BE2C (cell line): ENCODE measurements around the gene PGLYRP4.

ENCODE experiments used
- DNase-seq: peaks from one replicate; pipeline ENCODE4 v3.0.0-alpha.2; 2020
- H3K27me3 ChIP-seq: fragments of 250-450 bp; sonication (Bioruptor Pico); 2 replicates; pipeline ENCODE4 v1.5.1; 2020; ENCODE audit warnings: mild to moderate bottlenecking
- H3K36me3 ChIP-seq: fragments of 250-450 bp; sonication (Bioruptor Pico); 2 replicates; pipeline ENCODE4 v1.5.1; 2020; ENCODE audit warnings: mild to moderate bottlenecking
- H3K4me1 ChIP-seq: fragments of 250-450 bp; sonication (Bioruptor Pico); 2 replicates; pipeline ENCODE4 v1.5.1; 2020
- H3K4me3 ChIP-seq: 2 replicates; pipeline ENCODE4 v1.5.1; 2011; ENCODE audit warnings: low read depth, low read length
- H3K9me3 ChIP-seq: fragments of 250-450 bp; sonication (Bioruptor Pico); 2 replicates; pipeline ENCODE4 v1.5.1; 2020
- TF ChIP-seq, protein P1 (sequence below): IDR thresholded peaks from 2 replicates; pipeline ENCODE4 v1.5.1; 2012; ENCODE audit warnings: mild to moderate bottlenecking, low read depth, low read length

PGLYRP4 gene

DNA sequence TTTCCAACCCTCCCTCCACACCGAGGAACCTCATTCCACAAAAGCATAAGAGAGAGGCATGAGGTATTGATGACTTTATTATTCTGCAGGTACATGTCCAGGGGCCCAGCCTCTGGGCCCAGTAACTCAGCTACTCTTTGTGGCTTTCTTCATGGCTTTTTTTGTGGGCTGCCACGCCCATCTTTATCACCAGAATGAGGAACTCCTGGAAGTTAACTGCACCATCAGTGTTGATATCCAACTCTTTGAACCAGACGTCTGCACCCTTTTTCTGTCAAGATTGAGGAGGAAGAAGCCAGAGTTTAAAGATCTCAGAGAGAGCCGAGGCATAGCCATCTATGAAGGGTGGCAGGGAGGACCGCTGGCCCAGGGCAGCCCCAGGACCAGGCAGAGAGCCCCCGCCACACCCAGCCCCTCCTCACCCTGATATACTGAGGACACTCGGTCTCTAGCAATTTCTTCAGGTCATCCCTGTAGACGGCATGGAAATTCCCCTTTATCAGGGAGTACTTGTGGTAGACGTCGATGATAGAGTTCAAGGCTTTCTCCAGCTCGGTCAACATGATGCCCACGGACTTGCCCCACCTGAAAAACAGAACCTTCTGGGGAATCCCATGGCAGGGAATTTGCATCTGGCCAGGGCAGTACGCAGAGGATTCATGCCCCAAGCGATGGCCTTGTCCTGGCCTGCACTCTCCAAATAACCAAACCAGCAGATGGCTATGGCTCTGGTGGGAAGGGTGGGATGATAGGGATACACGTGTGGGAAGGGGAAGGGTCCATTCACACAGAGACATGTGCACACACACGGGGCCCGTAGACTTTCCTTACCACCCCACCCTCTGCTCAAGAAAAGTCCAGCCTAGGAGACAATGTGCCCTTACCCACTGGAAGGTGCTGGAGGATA, 41.6 kb upstream of the PGLYRP4 start:
- peaks cover 8% of the 10 kb centered on the region for H3K27me3 ChIP-seq
- no peaks in the 10 kb centered on the region for H3K36me3 ChIP-seq
- DNase-seq, result no peak
- no peaks in the 10 kb centered on the region for H3K4me1 ChIP-seq
- no peak overlapping the region for H3K4me3 ChIP-seq
- no peaks in the 10 kb centered on the region for H3K9me3 ChIP-seq
- TF ChIP-seq, protein P1, sequence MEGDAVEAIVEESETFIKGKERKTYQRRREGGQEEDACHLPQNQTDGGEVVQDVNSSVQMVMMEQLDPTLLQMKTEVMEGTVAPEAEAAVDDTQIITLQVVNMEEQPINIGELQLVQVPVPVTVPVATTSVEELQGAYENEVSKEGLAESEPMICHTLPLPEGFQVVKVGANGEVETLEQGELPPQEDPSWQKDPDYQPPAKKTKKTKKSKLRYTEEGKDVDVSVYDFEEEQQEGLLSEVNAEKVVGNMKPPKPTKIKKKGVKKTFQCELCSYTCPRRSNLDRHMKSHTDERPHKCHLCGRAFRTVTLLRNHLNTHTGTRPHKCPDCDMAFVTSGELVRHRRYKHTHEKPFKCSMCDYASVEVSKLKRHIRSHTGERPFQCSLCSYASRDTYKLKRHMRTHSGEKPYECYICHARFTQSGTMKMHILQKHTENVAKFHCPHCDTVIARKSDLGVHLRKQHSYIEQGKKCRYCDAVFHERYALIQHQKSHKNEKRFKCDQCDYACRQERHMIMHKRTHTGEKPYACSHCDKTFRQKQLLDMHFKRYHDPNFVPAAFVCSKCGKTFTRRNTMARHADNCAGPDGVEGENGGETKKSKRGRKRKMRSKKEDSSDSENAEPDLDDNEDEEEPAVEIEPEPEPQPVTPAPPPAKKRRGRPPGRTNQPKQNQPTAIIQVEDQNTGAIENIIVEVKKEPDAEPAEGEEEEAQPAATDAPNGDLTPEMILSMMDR, result no peak

DNA sequence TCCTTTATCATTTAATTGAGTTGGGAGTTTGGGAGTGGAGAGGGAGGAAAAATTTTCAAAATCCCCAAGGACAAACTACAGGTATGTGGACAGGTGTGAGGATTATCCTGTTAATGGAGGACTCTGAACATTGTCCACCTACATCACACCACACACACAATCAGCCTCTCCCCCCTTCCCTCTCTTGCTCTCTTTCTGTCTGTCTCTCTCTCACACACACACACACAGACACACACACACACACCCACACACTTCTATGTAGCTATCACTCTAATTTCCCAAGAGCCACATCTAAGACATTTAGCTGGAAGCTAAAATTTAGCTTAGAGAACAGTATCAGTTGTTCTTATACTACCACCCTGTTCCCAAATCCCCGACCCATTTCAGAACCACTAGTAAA, 40.8 kb upstream of the PGLYRP4 start:
- no peak for DNase-seq
- TF ChIP-seq, protein P1, result no peak
- Histone ChIP-seq H3K36me3 (no peaks in the 10 kb centered on the region), H3K4me3 (no peak overlapping the region), H3K9me3 (no peaks in the 10 kb centered on the region), H3K4me1 (no peaks in the 10 kb centered on the region), H3K27me3 (peaks cover 8% of the 10 kb centered on the region)

DNA sequence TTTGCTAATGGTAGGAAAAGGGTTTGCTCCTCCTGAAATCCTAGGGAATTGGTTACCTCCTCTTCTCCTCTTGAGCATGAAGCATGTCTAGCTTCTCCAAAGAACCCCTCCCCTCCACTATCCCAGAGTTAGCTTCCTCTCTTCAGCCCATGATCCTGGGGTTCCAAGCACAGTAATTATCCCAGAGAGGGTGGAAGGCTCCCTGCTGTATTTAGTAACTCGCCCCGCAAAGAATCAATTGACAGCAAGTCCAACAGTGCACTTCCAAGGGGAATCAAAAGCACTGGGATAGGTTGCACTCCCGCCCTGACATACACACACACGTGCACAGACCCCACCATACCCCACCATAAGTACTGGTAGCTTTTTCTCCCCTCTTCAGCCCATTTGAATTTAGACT, 39.1 kb upstream of the PGLYRP4 start:
- TF ChIP-seq, protein P1, result no peak
- Histone ChIP-seq H3K27me3 (peaks cover 8% of the 10 kb centered on the region), H3K4me1 (no peaks in the 10 kb centered on the region), H3K9me3 (no peaks in the 10 kb centered on the region), H3K36me3 (no peaks in the 10 kb centered on the region), H3K4me3 (no peak overlapping the region)
- no peak for DNase-seq

DNA sequence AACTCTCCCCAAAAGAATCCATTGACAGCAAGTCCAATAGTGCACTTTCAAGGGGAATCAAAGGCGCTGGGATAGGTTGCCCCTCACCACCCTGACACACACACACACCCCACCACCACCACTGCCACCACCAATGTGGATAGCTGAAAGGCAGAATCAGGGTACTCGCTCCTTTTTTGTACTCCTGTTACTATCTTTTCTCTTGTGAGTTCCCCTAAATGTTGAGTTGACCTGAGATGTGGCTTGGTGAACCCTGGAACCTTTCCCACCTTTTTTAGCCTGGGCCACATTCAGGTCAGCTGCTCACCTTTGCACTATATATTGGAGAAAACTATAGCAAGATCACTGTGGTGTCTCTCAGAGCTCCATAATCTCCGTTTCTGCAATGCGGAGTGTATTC, 38.4 kb upstream of the PGLYRP4 start:
- TF ChIP-seq, protein P1, result no peak
- Histone ChIP-seq H3K4me3 (no peak overlapping the region), H3K27me3 (peaks cover 8% of the 10 kb centered on the region), H3K9me3 (no peaks in the 10 kb centered on the region; the same call in 1 of the 2 replicates), H3K4me1 (no peaks in the 10 kb centered on the region), H3K36me3 (no peaks in the 10 kb centered on the region)
- no peak for DNase-seq

DNA sequence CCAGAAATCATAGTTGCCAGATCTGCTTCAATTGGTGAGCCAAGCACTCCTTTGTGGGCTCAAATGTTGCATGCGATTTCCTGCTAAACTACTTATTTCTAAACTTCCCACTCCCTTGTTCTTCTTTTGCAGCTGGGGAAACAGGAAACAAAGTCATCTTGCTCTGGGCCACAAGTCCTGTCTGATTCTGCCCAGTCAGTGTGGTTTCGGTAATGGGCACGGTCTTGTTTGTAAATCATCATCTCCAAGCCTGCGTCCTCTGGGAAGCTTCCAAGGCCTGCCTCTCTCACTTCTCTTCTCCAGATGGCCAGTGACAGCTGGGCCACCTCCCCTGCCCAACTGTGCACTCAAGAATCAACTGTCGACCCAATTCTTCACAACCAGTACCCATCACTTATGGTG, 37.9 kb upstream of the PGLYRP4 start:
- H3K4me1 ChIP-seq, result no peaks in the 10 kb centered on the region
- TF ChIP-seq, protein P1, result no peak
- H3K36me3 ChIP-seq, result no peaks in the 10 kb centered on the region
- DNase-seq, result no peak
- H3K27me3 ChIP-seq, result peaks cover 11% of the 10 kb centered on the region
- no peaks in the 10 kb centered on the region; the same call in 1 of the 2 replicates for H3K9me3 ChIP-seq
- H3K4me3 ChIP-seq, result no peak overlapping the region

DNA sequence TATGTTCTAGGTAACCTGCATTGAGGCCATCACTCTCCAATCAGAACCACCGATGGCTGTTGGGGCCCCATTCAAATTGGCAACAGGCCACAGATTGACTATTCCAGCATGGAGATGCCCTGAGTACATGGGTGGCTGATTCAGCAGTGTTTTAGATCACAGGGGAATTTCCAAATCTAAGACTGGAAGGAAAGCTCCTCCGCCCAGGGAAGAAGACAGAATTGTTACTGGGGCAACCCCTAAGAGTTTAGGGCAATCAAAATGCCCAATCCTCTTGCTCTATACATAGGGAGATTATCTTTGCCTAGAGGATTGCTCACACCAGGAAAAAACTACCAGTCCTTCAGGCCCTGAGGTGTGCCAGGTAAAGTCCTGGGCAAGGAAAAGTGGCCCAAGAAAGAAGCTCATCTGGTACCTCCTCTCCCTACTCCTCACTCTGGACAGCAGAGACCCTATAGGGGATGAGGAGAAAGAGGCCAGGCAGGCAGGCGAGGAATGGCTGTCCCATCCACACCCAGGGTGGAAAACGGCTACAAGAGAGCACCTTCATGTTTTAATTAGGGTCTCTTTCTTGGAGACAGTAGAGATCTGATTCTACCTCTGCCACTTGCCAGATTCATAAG, 36.4 kb upstream of the PGLYRP4 start:
- DNase-seq, result no peak
- H3K4me3 ChIP-seq, result no peak overlapping the region
- TF ChIP-seq, protein P1, result no peak
- H3K27me3 ChIP-seq, result peaks cover 8% of the 10 kb centered on the region
- H3K36me3 ChIP-seq, result no peaks in the 10 kb centered on the region
- no peaks in the 10 kb centered on the region for H3K4me1 ChIP-seq
- no peaks in the 10 kb centered on the region; the same call in 1 of the 2 replicates for H3K9me3 ChIP-seq
